IPS DF 6.9 (cell line): ENCODE measurements around the gene UNC5C.

Experiments
- DNase-seq: peaks from one replicate; pipeline ENCODE4 v3.0.0-alpha.2; 2013; ENCODE audit warnings: low read depth, low spot score
- H3K27ac ChIP-seq: one replicate; pipeline ENCODE4 v1.5.1; 2013; ENCODE audit warnings: low read length, control low read depth
- H3K27me3 ChIP-seq: 2 replicates; pipeline ENCODE4 v1.6.1; 2013; ENCODE audit warnings: mild to moderate bottlenecking, low read length; ENCODE audit not compliant: control insufficient read depth, insufficient read depth
- H3K36me3 ChIP-seq: 2 replicates; pipeline ENCODE4 v1.6.1; 2013; ENCODE audit warnings: low read length; ENCODE audit not compliant: control insufficient read depth, insufficient read depth
- H3K4me1 ChIP-seq: 2 replicates; pipeline ENCODE4 v1.6.1; 2013; ENCODE audit warnings: low read length; ENCODE audit not compliant: control insufficient read depth, insufficient read depth
- H3K4me3 ChIP-seq: 2 replicates; pipeline ENCODE4 v1.5.1; 2013; ENCODE audit warnings: mild to moderate bottlenecking, low read length
- H3K9me3 ChIP-seq: 2 replicates; pipeline ENCODE4 v1.6.1; 2013; ENCODE audit warnings: low read length, inconsistent platforms; ENCODE audit not compliant: control insufficient read depth, insufficient read depth
- WGBS: extraction: QIAGEN DNeasy Blood & Tissue Kit; methylation state at CpG from one replicate; pipeline ENCODE4 v1.1.7; 2013; ENCODE audit warnings: mixed read lengths, missing lambda C conversion rate; ENCODE audit not compliant: insufficient read length, insufficient coverage; 5-methylcytosine and 5-hydroxymethylcytosine counted together

Gene UNC5C

GRCh38 chr4:95507561-95507960 is 41.2 kb downstream of the UNC5C start:
- Histone ChIP-seq H3K4me3 (no peak overlapping the region), H3K27ac (no peak overlapping the region), H3K4me1 (no peaks in the 10 kb centered on the region), H3K36me3 (no peaks in the 10 kb centered on the region), H3K27me3 (no peaks in the 10 kb centered on the region), H3K9me3 (no peaks in the 10 kb centered on the region)
- no CpG with 5 or more reads among the region's 5 CpGs for WGBS
- no peak for DNase-seq

- H3K27me3 ChIP-seq, result no peaks in the 10 kb centered on the region
- no peak overlapping the region for H3K27ac ChIP-seq
- no peak for DNase-seq
- H3K4me1 ChIP-seq, result no peaks in the 10 kb centered on the region
- no CpG with 5 or more reads among the region's 1 CpG for WGBS
- no peaks in the 10 kb centered on the region for H3K9me3 ChIP-seq
- H3K36me3 ChIP-seq, result no peaks in the 10 kb centered on the region
- no peak overlapping the region for H3K4me3 ChIP-seq
Measured at GRCh38 chr4:95507147-95507546, 41.6 kb downstream of the UNC5C start.

GRCh38 chr4:95506264-95506663 is 42.5 kb downstream of the UNC5C start:
- DNase-seq, result no peak

GRCh38 chr4:95505799-95506198 is 43.0 kb downstream of the UNC5C start:
- Histone ChIP-seq H3K9me3 (no peaks in the 10 kb centered on the region), H3K27me3 (no peaks in the 10 kb centered on the region), H3K27ac (no peak overlapping the region), H3K4me1 (no peaks in the 10 kb centered on the region), H3K4me3 (no peak overlapping the region), H3K36me3 (no peaks in the 10 kb centered on the region)
- DNase-seq, result no peak

More at GRCh38 chr4:95506264-95506663, 42.5 kb downstream of the UNC5C start:
- Histone ChIP-seq H3K4me1 (no peaks in the 10 kb centered on the region), H3K36me3 (no peaks in the 10 kb centered on the region), H3K27ac (no peak overlapping the region), H3K4me3 (no peak overlapping the region), H3K27me3 (no peaks in the 10 kb centered on the region), H3K9me3 (no peaks in the 10 kb centered on the region)
- WGBS, result no CpG with 5 or more reads among the region's 4 CpGs

- Histone ChIP-seq H3K9me3 (no peaks in the 10 kb centered on the region), H3K4me3 (no peak overlapping the region), H3K27me3 (no peaks in the 10 kb centered on the region), H3K4me1 (no peaks in the 10 kb centered on the region), H3K27ac (no peak overlapping the region), H3K36me3 (no peaks in the 10 kb centered on the region)
- WGBS, result no CpG with 5 or more reads among the region's 2 CpGs
- DNase-seq, result no peak
Measured at GRCh38 chr4:95505151-95505550, 43.6 kb downstream of the UNC5C start.

- Histone ChIP-seq H3K27ac (no peak overlapping the region), H3K27me3 (no peaks in the 10 kb centered on the region), H3K9me3 (no peaks in the 10 kb centered on the region), H3K4me1 (no peaks in the 10 kb centered on the region), H3K36me3 (no peaks in the 10 kb centered on the region), H3K4me3 (no peak overlapping the region)
- WGBS, result no CpG with 5 or more reads among the region's 3 CpGs
- DNase-seq, result no peak
Measured at GRCh38 chr4:95504501-95504900, 44.3 kb downstream of the UNC5C start.

GRCh38 chr4:95500361-95500760 is 48.4 kb downstream of the UNC5C start:
- H3K36me3 ChIP-seq, result no peaks in the 10 kb centered on the region
- WGBS, result no CpG with 5 or more reads among the region's 1 CpG
- H3K27me3 ChIP-seq, result no peaks in the 10 kb centered on the region
- no peaks in the 10 kb centered on the region for H3K4me1 ChIP-seq
- no peak for DNase-seq
- H3K27ac ChIP-seq, result no peak overlapping the region
- H3K9me3 ChIP-seq, result no peaks in the 10 kb centered on the region
- no peak overlapping the region for H3K4me3 ChIP-seq

GRCh38 chr4:95499291-95499696 is 49.5 kb downstream of the UNC5C start:
- Histone ChIP-seq H3K4me3 (no peak overlapping the region), H3K27ac (no peak overlapping the region), H3K27me3 (no peaks in the 10 kb centered on the region), H3K4me1 (no peaks in the 10 kb centered on the region), H3K9me3 (no peaks in the 10 kb centered on the region), H3K36me3 (no peaks in the 10 kb centered on the region)
- no CpG with 5 or more reads among the region's 2 CpGs for WGBS
- no peak for DNase-seq

- Histone ChIP-seq H3K36me3 (no peaks in the 10 kb centered on the region), H3K4me3 (no peak overlapping the region), H3K27ac (no peak overlapping the region), H3K4me1 (no peaks in the 10 kb centered on the region), H3K27me3 (no peaks in the 10 kb centered on the region), H3K9me3 (no peaks in the 10 kb centered on the region)
- no peak for DNase-seq
Measured at GRCh38 chr4:95494186-95494585, 54.6 kb downstream of the UNC5C start.

- Histone ChIP-seq H3K4me1 (no peaks in the 10 kb centered on the region), H3K27me3 (no peaks in the 10 kb centered on the region), H3K36me3 (no peaks in the 10 kb centered on the region), H3K9me3 (no peaks in the 10 kb centered on the region), H3K27ac (no peak overlapping the region), H3K4me3 (no peak overlapping the region)
- no CpG with 5 or more reads among the region's 6 CpGs for WGBS
- DNase-seq, result no peak
Measured at GRCh38 chr4:95478679-95479078, 70.1 kb downstream of the UNC5C start.

GRCh38 chr4:95476121-95476520 is 72.7 kb downstream of the UNC5C start:
- no peaks in the 10 kb centered on the region for H3K36me3 ChIP-seq
- H3K27me3 ChIP-seq, result no peaks in the 10 kb centered on the region
- no peaks in the 10 kb centered on the region for H3K9me3 ChIP-seq
- H3K4me1 ChIP-seq, result no peaks in the 10 kb centered on the region
- no peak overlapping the region for H3K27ac ChIP-seq
- no peak overlapping the region for H3K4me3 ChIP-seq
- no CpG with 5 or more reads among the region's 1 CpG for WGBS
- DNase-seq, result no peak
